Left ventricle myocardium superior (tissue), 1 donor: ENCODE measurements around the gene DIP2B. TPM values are rescaled to one million over a fixed set of nuclear protein-coding genes. Genes with fewer than 3 reads are reported as not detected.

Source experiments
- ATAC-seq: fragments of 200-7000 bp; cut with Tn5 transposase; one replicate; pipeline ENCODE4 v1.9.1; 2020; ENCODE audit warnings: mild to moderate bottlenecking, moderate library complexity
- DNase-seq: peaks from one replicate; pipeline ENCODE4 v3.0.0-alpha.2; 2020
- intact Hi-C: fragments of 100-400 bp; cut with micrococcal nuclease; formaldehyde crosslinking; loops from one replicate; pipeline ENCODE4 v1.11.0; 2022
- total RNA-seq: library from RNA; stranded (reverse); fragmentation: NEBNext Ultra II Directional; extraction: Animal tissue kit (Norgen Biotek cat#: 25700); gene quantifications from one replicate; pipeline ENCODE4 v1.2.1, GENCODE V29; 2021
- donor health status: DM: no; HTN: yes; CAD: no; lungs with severe emphysema.

The DIP2B gene
- total RNA-seq, 1 donor from 2014 or later, result 11.4 TPM

DNA sequence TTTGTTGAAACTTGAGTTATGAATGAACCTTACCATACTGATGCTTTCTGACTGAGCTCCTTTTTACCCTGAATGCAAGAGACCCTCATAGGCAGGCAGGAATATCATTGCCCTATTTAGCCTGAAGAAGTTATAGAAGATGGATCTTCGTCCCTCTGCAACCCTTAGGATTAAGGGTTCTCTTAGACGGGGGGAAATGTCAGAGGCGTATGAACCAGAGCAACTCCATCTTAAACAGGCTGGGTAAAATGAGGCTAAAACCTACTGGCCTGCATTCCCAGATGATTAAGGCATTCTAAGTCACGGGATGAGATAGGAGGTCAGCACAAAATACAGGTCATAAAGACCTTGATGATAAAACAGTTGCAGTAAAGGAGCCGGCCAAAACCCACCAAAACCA lies 266.6 kb downstream of the DIP2B start:
- DNase-seq, result no peak
- no peak for ATAC-seq
- intact Hi-C loops, result no loop called here

- DNase-seq (no peak), ATAC-seq (no peak)
- intact Hi-C loops, result no loop called here
These were observed 267.7 kb downstream of the DIP2B start for GRCh38 chr12:50772470-50772869.

DNA sequence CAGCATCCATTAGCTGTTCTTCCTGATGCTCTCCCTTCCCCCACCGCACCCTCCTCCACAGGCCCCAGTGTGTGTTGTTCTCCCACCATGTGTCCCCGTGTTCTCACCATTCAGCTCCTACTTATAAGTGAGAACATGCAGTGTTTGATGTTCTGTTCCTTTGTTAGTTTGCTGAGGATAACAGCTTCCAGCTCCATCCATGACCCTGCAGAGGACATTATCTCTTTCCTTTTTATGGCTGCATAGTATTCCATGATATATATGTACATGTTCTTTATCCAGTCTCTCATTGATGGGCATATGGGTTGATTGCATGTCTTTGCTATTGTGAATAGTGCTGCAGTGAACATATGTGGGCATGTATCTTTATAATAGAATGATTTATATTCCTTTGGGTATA lies 268.1 kb downstream of the DIP2B start:
- intact Hi-C loops, result no loop called here
- DNase-seq (no peak), ATAC-seq (no peak)

DNA sequence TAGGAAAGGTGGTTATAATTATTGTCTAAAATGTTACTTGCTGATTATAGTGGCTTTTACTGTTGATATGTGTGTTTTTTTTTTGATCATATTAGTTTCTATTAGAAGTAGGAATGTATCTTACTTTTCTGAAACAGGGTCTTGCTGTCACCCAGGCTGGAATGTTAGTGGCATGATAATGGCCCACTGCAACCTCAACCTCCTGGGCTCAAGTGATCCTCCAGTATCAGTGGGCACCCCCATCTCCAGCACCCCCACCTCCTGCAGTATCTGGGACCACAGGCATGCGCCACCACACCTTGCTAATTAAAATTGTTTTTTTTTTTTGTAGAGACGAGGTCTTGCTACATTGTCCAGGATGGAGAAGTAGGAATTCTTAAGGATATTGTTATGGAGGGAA lies 270.5 kb downstream of the DIP2B start:
- ATAC-seq (no peak), DNase-seq (no peak)
- intact Hi-C loops, result no loop called here

GRCh38 chr12:50776749-50777728 lies 272.3 kb downstream of the DIP2B start:
- ATAC-seq, result no peak

DNA sequence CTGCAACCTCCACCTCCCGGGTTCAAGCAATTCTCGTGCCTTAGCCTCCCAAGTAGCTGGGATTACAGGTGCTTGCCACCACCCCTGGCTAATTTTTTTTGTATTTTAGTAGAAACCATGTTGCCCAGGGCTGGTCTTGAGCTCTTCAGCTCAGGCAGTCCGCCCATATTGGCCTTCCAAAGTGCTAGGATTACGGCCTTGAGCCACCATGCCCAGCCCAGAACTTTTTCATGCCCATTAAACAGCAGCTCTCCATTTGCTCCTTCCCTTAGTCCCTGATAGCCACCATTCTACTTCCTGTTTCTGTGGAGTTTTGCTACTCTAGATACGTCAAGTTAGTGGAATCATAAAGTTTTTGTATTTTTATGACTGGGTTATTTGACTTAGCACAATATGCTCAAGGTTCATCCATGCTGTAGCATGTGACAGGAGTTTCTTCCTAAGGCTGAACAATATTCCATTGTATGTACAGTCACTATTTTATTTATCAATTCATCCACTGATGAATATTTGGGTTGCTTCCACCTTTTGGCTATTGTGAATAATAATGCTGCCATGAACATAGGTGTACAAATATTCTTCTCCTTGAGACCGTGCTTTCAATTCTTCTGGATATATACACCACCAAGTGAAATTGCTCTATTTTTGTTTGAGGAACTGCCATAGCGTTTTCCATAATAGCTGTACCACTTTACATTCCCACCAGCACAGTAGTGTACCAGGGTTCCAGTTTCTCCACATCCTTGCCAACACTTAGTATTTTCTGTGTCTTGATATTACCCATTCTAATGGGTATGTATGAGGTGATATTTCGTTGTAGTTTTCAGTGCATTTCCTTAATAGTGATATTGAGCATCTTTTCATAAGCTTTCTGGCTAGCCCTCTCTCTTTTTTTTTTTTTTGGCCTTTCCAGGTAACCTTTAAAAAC lies 274.1 kb downstream of the DIP2B start:
- intact Hi-C loops, result no loop called here
- no peak for DNase-seq
- ATAC-seq, result no peak

More at GRCh38 chr12:50776749-50777728, 272.3 kb downstream of the DIP2B start:
- DNase-seq, result no peak
- intact Hi-C loops, result no loop called here

GRCh38 chr12:50780013-50780412 lies 275.2 kb downstream of the DIP2B start:
- no peak for DNase-seq
- intact Hi-C loops, result no loop called here
- no peak for ATAC-seq

DNA sequence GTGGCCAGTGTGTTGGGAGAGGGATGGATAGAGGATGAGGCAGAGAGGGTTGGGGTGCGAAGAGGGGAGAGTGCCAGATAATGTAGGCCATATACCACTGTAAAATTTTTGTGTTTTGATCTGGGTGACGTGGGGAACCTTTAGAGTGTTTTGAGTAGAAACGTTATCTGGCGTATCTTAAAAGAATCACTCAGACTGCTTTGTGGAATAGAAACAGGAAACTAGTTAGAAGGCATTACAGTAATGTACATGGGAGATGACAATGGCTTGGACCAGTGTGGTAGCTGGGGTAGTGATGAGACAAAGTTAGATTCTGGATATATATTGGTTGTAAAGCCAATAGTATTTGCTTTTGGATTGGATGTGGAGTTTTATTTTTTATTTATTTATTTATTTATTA lies 279.7 kb downstream of the DIP2B start:
- DNase-seq (no peak), ATAC-seq (no peak)
- intact Hi-C loops, result no loop called here

- intact Hi-C loops, result no loop called here
- DNase-seq (no peak), ATAC-seq (no peak)
These were observed 280.7 kb downstream of the DIP2B start for GRCh38 chr12:50785406-50786001.

DNA sequence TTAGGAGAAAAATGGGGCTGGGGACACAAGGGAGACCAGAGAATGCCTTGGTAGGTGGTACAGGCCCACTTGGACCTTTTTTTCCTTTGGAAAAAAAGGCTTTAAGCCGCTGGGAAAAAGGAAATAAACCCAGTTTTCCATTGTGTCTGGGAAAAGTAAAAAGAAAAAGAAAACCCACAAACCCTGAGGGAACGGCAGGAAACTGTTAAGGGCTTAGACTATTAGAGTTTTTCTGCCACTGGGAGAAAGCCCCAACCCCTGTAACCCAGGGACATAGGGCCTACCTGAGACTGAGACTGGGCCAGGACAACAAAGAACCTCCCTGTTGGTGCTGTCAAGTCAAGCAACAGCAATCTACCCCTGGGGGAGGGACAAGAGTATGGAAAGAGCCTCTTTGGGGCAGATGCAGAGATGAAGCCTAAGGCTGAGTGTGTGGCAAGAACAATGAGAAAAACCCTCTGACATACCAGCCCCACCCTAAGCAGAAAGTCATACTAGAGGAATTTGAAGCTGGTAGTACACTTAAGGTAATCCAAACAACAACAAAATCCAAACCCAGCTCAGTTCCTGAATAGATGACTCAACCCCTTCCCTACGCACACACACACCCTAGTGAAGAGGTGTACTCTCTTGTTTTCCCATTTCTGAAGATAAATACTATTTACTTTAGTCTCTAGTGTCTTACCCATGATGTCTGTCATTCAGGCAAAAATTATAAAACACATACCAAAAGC lies 281.9 kb downstream of the DIP2B start:
- DNase-seq, result no peak
- intact Hi-C loops, result no loop called here

GRCh38 chr12:50787618-50788017 lies 282.8 kb downstream of the DIP2B start:
- intact Hi-C loops, result no loop called here
- no peak for DNase-seq
- ATAC-seq, result no peak

More for the DNA sequence above, 281.9 kb downstream of the DIP2B start:
- no peak for ATAC-seq

DNA sequence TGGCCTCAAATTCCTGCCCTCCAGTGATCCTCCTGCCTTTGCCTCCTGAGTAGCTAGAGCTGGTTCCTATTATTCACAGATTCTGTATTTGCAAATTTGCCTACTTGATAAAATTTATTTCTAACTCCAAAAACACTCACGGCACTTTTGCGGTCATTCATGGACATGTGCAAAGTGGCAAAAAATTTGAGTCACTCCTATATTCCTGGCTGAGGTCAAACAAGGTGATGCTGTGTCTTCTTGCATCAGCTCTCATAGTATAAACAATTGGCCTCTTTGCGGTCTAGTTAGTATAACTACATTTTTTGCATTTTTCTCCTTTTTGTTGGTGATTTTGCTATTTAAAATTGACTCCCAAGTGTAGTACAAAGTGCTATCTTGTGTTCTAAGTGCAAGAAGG lies 283.8 kb downstream of the DIP2B start:
- DNase-seq (no peak), ATAC-seq (no peak)
- intact Hi-C loops, result no loop called here

GRCh38 chr12:50790081-50790480 lies 285.3 kb downstream of the DIP2B start:
- no peak for ATAC-seq
- DNase-seq, result no peak
- intact Hi-C loops, result no loop called here

Other genes starting within 250 kb of the DIP2B start
- gene LIMA1, start 221.5 kb upstream of the DIP2B start, total RNA-seq, result 15.0 TPM
- not detected for gene FAM186A, start 108.4 kb upstream of the DIP2B start, total RNA-seq
- 55.6 TPM for gene LARP4, start 104.1 kb upstream of the DIP2B start, total RNA-seq